A673 (cell line): Measurements from ENCODE around the gene RPUSD2.

ENCODE experiments used
- CTCF ChIP-seq: fragments of 300-800, 200-600 bp; sonication (generic); conservative IDR thresholded peaks from 2 replicates; pipeline ENCODE4 v1.5.1; 2017; ENCODE audit warnings: low read depth, mild to moderate bottlenecking, antibody characterized with exemption, low read length, moderate library complexity, mixed read lengths
- EZH2 ChIP-seq: fragments of 200-600 bp; sonication (generic); IDR thresholded peaks from 2 replicates; pipeline ENCODE4 v1.6.1; 2017; ENCODE audit warnings: borderline replicate concordance, low read depth, mild to moderate bottlenecking, mixed read lengths, antibody characterized with exemption, low read length; ENCODE audit not compliant: poor library complexity, severe bottlenecking

GRCh38 chr15:40603935-40604334, 34.8 kb downstream of the RPUSD2 start:
- TF ChIP-seq CTCF (no peak), EZH2 (no peak)
